Cardiac muscle cell (in vitro differentiated cells and primary cell): Measurements from ENCODE around the gene NUMB. TPM values are rescaled to one million over a fixed set of nuclear protein-coding genes. Genes with fewer than 3 reads are reported as not detected.

Experiments used
- DNase-seq, 2 donors: peaks; one replicate each; pipeline versions ENCODE4 v3.0.0 to v3.0.0-alpha.2; 2010 to 2017; ENCODE audit warnings: low read depth in 1 of 2, low spot score in 1 of 2
- H3K27ac ChIP-seq: fragments of 200-600 bp; sonication (generic); 2 replicates; pipeline ENCODE4 v1.5.1; 2016
- H3K27me3 ChIP-seq: fragments of 200-600 bp; sonication (generic); 2 replicates; pipeline ENCODE4 v1.6.0; 2016; ENCODE audit warnings: control low read depth
- H3K36me3 ChIP-seq: fragments of 200-600 bp; sonication (generic); 2 replicates; pipeline ENCODE4 v1.5.1; 2016; ENCODE audit warnings: control low read depth
- H3K4me1 ChIP-seq: fragments of 200-600 bp; sonication (generic); 2 replicates; pipeline ENCODE4 v1.8.1; 2017; ENCODE audit warnings: low read depth, mild to moderate bottlenecking, mixed run types
- H3K4me3 ChIP-seq: fragments of 200-600 bp; sonication (generic); 2 replicates; pipeline ENCODE4 v1.5.1; 2016; ENCODE audit warnings: mild to moderate bottlenecking
- H3K9me3 ChIP-seq: fragments of 200-600 bp; sonication (generic); 2 replicates; pipeline ENCODE4 v1.5.1; 2017; ENCODE audit warnings: low read depth, mild to moderate bottlenecking, control low read depth
- CTCF ChIP-seq: IDR thresholded peaks from 2 replicates; pipeline ENCODE4 v1.5.1; 2012; ENCODE audit warnings: low read depth, mild to moderate bottlenecking, low read length
- polyA plus RNA-seq: library from polyadenylated mRNA; unstranded; fragments of >200 nt; fragmentation: Nextera tagmentation; extraction: Ambion mirVana; gene quantifications from 2 replicates; pipeline ENCODE4 v1.2.1, GENCODE V29; 2016
- total RNA-seq: library from RNA; depleted of rRNA; stranded (reverse); fragments of >200 nt; gene quantifications from 2 replicates; pipeline ENCODE4 v1.2.3, GENCODE V29; 2016

NUMB gene
- total and polyA plus RNA-seq, 2 experiments from 2014 or later: 35.6 to 68.5 TPM

GRCh38 chr14:73468828-73469375 lies 10.6 kb upstream of the NUMB start:
- no peak for DNase-seq
- Histone ChIP-seq H3K9me3 (no peaks in the 10 kb centered on the region), H3K27ac (no peak overlapping the region), H3K36me3 (no peaks in the 10 kb centered on the region), H3K27me3 (no peaks in the 10 kb centered on the region), H3K4me1 (peaks cover 11% of the 10 kb centered on the region), H3K4me3 (no peak overlapping the region)
- no peak for TF ChIP-seq CTCF

DNA sequence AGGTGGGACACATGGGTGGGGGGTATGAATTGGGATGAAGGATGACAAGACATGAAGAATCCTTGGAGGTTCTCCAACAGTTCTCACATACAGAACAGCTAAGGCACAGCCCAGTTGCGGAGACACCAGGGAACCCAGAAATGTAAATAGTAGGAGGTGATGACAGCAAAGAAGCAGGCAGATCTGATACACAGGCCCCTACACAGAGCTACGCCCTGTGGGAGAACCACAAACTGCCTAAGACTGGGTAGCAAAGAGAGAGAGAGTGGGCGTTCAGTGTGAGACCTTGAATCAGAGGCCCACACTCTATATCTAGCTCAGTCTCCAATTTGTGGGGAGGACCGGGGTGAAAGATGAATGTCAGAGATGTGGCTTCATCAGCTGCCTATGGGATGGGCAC lies 9.5 kb upstream of the NUMB start:
- peak in 1 of 2 donors; percentile 50 for DNase-seq
- H3K9me3 ChIP-seq: no peaks in the 10 kb centered on the region
- no peaks in the 10 kb centered on the region for H3K36me3 ChIP-seq
- TF ChIP-seq CTCF: no peak
- H3K4me1 ChIP-seq: peaks cover 14% of the 10 kb centered on the region
- no peak overlapping the region for H3K27ac ChIP-seq
- H3K4me3 ChIP-seq: no peak overlapping the region
- H3K27me3 ChIP-seq: no peaks in the 10 kb centered on the region

DNA sequence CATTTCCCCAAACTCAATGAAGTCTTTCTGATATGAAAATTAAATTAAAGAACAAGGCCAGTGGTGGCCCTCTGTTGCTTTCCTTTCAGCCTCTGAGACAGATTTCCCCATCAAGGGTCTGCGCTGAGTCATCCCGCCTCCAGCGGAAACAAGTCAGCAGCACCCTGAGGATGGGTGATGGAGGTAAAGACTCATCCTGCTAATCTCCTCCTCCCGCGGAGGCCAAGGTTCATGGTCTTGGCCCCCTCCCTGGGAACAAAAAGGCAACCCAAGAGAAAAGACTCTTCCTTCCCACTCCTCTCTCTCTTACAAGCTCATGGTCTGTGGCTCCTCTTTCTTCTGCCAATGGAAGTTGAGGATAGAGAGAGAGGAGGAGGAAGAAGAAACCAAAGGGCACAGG lies 9.0 kb upstream of the NUMB start:
- no peak overlapping the region for H3K27ac ChIP-seq
- H3K27me3 ChIP-seq: no peaks in the 10 kb centered on the region
- TF ChIP-seq CTCF: no peak
- peaks cover 19% of the 10 kb centered on the region for H3K4me1 ChIP-seq
- H3K9me3 ChIP-seq: no peaks in the 10 kb centered on the region
- peak in 1 of 2 donors; percentile 74 for DNase-seq
- no peak overlapping the region for H3K4me3 ChIP-seq
- H3K36me3 ChIP-seq: no peaks in the 10 kb centered on the region

- DNase-seq: no peak
- H3K27me3 ChIP-seq: no peaks in the 10 kb centered on the region
- no peaks in the 10 kb centered on the region for H3K36me3 ChIP-seq
- peaks cover 24% of the 10 kb centered on the region for H3K4me1 ChIP-seq
- H3K27ac ChIP-seq: no peak overlapping the region
- no peak overlapping the region for H3K4me3 ChIP-seq
- no peaks in the 10 kb centered on the region for H3K9me3 ChIP-seq
- no peak for TF ChIP-seq CTCF
Measured at GRCh38 chr14:73466861-73467260, 8.5 kb upstream of the NUMB start.

DNA sequence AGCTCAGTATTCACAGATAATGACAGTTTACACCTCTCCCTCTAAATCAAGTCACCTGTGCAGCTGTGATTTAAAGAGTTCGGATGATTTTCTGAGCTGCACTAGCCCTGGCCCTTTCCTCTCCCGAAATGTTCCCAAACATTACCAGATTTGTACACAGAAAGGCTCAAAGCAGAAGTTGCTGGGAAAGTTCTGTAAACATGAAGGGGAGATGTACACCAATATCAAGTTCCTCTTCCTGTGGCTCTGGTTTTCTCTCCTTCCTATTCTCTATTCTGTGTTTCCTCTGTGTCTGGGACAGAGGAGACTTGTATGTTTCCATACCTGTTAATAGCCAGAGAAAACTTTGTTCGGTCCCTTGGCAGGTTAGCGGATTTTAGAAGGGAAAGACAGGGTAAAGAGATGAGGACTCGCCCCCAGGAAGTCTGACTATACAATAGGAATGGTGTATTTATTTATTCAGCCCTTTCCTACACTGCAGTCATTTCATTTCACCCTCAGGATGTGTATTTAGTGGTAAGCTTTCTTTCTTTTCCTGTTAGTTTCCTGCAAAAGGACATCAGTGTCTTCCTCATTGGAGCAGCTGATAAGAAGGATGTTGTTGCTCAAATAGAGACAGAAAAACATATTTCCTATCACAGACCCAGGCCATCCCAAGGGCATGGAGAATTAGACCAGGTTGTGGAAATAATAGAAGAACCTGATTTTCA lies 7.6 kb upstream of the NUMB start:
- Histone ChIP-seq H3K9me3 (no peaks in the 10 kb centered on the region), H3K4me1 (peaks cover 33% of the 10 kb centered on the region), H3K4me3 (no peak overlapping the region), H3K27me3 (no peaks in the 10 kb centered on the region), H3K27ac (no peak overlapping the region), H3K36me3 (no peaks in the 10 kb centered on the region)
- no peak for TF ChIP-seq CTCF
- DNase-seq: no peak
